Measurements from ENCODE around the gene F10. TPM values are rescaled to one million over a fixed set of nuclear protein-coding genes. Genes with fewer than 3 reads are reported as not detected.

The F10 gene
- polyA plus RNA-seq, 1 of the 3 experiments (the other 2 are of a cell fraction) = 12.5 TPM

- TF ChIP-seq ZBTB33 (IDR thresholded peaks at IDR 0.05; ENCODE audit: borderline replicate concordance, low read depth) (no peak), USF1 (IDR thresholded peaks at IDR 0.05; ENCODE audit: borderline replicate concordance, low read depth) (no peak), JUND (IDR thresholded peaks at IDR 0.05) (no peak), RXRA (IDR thresholded peaks at IDR 0.05; ENCODE audit: borderline replicate concordance, low read depth) (no peak), CHD2 (IDR thresholded peaks at IDR 0.05; ENCODE audit: low read length, partially characterized antibody) (no peak), IRF3 (IDR thresholded peaks at IDR 0.05; ENCODE audit: low read depth, low read length) (no peak), YY1 (IDR thresholded peaks at IDR 0.05; ENCODE audit: low read depth) (no peak), TAF1 (IDR thresholded peaks at IDR 0.05; ENCODE audit: borderline replicate concordance, low read depth, low read length) (no peak)
Measured at GRCh38 chr13:113112893-113113845, 9.4 kb upstream of the F10 start (continued).

- H3K79me2 ChIP-seq (ENCODE audit: insufficient read depth) = no peaks in the 10 kb centered on the region
- no peaks in the 10 kb centered on the region for H3F3A ChIP-seq (replicated peaks; ENCODE audit: insufficient read depth)
- H2AFZ ChIP-seq (ENCODE audit: low read depth) = no peak overlapping the region
- H3K27me3 ChIP-seq (ENCODE audit: insufficient read depth) = peaks cover 12% of the 10 kb centered on the region
- no peak overlapping the region for H3K27ac ChIP-seq (ENCODE audit: low read depth in 2 of 2, low read length in 1 of 2)
- CTCF ChIA-PET = interaction anchor here (1.0 to 1.5 kb wide), 3 partner anchors 10 to 85 kb away, joined by 3 to 4 read pairs (median 4); no protein-coding TSS in a partner anchor
- no peak overlapping the region for H3K9ac ChIP-seq
- no peak for DNase-seq
- 60% methylated on average over 8 of the region's 8 CpGs for WGBS (ENCODE audit: low lambda C conversion rate)
- H3K9me2 ChIP-seq = no peaks in the 10 kb centered on the region
- POLR2A ChIA-PET = no interaction called here
- H3K36me3 ChIP-seq (replicated peaks in 1 of 2; ENCODE audit: control insufficient read depth in 1 of 2, insufficient read depth in 2 of 2, low read length in 1 of 2) = no peaks in the 10 kb centered on the region
- no peaks in the 10 kb centered on the region for H4K20me1 ChIP-seq (ENCODE audit: insufficient read depth)
- no peak overlapping the region for H3K4me2 ChIP-seq
- no peaks in the 10 kb centered on the region for H3K9me3 ChIP-seq
- H3K4me3 ChIP-seq (ENCODE audit: low read depth in 2 of 2, low read length in 1 of 2) = no peak overlapping the region
- peaks cover 0 to 2% of the 10 kb centered on the region in 2 experiments; a peak in 1 of 4 replicates for H3K4me1 ChIP-seq (ENCODE audit: control insufficient read depth in 1 of 2, insufficient read depth in 2 of 2, low read depth in 1 of 2, low read length in 1 of 2)
- no peak for TF ChIP-seq RFX5 (IDR thresholded peaks at IDR 0.05; ENCODE audit: low read length)
- TF ChIP-seq SMC3 (IDR thresholded peaks at IDR 0.05; ENCODE audit: low read depth, low read length) = no peak
- TF ChIP-seq PBX3 (IDR thresholded peaks at IDR 0.05) = no peak
- no peak for TF ChIP-seq RCOR1 (IDR thresholded peaks at IDR 0.05; ENCODE audit: low read length)
- TF ChIP-seq MXI1 (IDR thresholded peaks at IDR 0.05; ENCODE audit: low read depth, low read length) = no peak
- no peak for TF ChIP-seq FOSL2 (IDR thresholded peaks at IDR 0.05; ENCODE audit: borderline replicate concordance, low read depth)
- no peak for TF ChIP-seq FOXM1 (IDR thresholded peaks at IDR 0.05; ENCODE audit: low read depth)
- TF ChIP-seq TAF1 (IDR thresholded peaks at IDR 0.05; ENCODE audit: borderline replicate concordance, low read depth, low read length) = no peak
- TF ChIP-seq RXRA (IDR thresholded peaks at IDR 0.05; ENCODE audit: borderline replicate concordance, low read depth) = no peak
- TF ChIP-seq RAD21 (IDR thresholded peaks at IDR 0.05; ENCODE audit: low read length) = no peak
- TF ChIP-seq ELF1 (IDR thresholded peaks at IDR 0.05) = no peak
- TF ChIP-seq USF2 (IDR thresholded peaks at IDR 0.05; ENCODE audit: borderline replicate concordance, low read depth, low read length) = no peak
- no peak for TF ChIP-seq GABPA (IDR thresholded peaks at IDR 0.05; ENCODE audit: low read depth)
- TF ChIP-seq GATA2 (CRISPR knock-in tag; IDR thresholded peaks at IDR 0.05) = no peak
- no peak for TF ChIP-seq CTCF (IDR thresholded peaks at IDR 0.05)
- no peak for TF ChIP-seq MAX (IDR thresholded peaks at IDR 0.05; ENCODE audit: low read depth)
- no peak for TF ChIP-seq FOXJ3 (CRISPR knock-in tag; IDR thresholded peaks at IDR 0.05)
Measured at GRCh38 chr13:113113846-113114271, 8.7 kb upstream of the F10 start.
